ENCODE results near the gene HPCAL1. TPM values are rescaled to one million over a fixed set of nuclear protein-coding genes. Genes with fewer than 3 reads are reported as not detected.

Gene HPCAL1
- total RNA-seq, 3 donors from 2014 or later (not counting 1 experiment from before 2014, with no cell fraction given), result 31.1 to 45.2 (median 39.8) TPM

DNA sequence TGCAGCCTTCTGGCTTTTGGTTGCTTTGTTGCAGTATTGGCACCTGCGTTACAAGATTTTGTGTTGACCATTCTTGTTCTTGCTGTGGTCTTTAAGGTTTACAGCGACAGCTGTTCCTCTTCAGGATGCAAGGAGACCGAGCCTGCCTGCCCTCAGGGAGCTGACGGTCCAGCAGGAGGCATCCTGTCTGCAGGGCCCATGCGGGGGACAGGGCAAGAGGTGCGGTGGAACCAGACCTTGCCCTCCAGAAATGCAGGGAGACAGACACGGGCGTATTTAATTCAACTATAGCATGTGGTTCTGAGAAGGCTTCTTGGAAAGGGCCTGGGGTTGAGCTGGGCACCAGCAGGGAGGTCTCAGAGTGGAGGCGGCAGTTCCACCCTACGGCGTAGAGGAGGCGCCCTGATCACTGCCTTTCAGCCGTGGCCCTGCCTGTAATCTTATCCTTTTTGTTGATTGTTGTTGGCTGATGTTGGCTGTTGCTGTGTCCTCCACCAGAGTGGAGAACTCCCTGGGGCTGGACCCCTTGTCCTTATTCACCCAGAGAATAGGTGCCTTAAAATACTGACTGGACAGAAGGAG is 71.7 kb downstream of the HPCAL1 start:
- TF ChIP-seq, protein P1, sequence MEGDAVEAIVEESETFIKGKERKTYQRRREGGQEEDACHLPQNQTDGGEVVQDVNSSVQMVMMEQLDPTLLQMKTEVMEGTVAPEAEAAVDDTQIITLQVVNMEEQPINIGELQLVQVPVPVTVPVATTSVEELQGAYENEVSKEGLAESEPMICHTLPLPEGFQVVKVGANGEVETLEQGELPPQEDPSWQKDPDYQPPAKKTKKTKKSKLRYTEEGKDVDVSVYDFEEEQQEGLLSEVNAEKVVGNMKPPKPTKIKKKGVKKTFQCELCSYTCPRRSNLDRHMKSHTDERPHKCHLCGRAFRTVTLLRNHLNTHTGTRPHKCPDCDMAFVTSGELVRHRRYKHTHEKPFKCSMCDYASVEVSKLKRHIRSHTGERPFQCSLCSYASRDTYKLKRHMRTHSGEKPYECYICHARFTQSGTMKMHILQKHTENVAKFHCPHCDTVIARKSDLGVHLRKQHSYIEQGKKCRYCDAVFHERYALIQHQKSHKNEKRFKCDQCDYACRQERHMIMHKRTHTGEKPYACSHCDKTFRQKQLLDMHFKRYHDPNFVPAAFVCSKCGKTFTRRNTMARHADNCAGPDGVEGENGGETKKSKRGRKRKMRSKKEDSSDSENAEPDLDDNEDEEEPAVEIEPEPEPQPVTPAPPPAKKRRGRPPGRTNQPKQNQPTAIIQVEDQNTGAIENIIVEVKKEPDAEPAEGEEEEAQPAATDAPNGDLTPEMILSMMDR (IDR thresholded peaks at IDR 0.05), result no peak
- ATAC-seq, result no peak
- intact Hi-C loops (cut with micrococcal nuclease), result no loop called here
- no peak for DNase-seq
- peaks cover 52 to 59% of the 10 kb centered on the region in 2 donors for H3K4me1 Mint-ChIP-seq
- no peaks in the 10 kb centered on the region for H3K36me3 ChIP-seq (ENCODE audit: control insufficient read depth, insufficient read depth, low read length)
- peaks cover 43% of the 10 kb centered on the region for H3K4me1 ChIP-seq (ENCODE audit: control insufficient read depth, insufficient read depth, low read length)
- H3K4me3 Mint-ChIP-seq, result no peak overlapping the region
- no peaks in the 10 kb centered on the region for H3K27me3 Mint-ChIP-seq (ENCODE audit: low read depth in 2 of 2)
- H3K27me3 ChIP-seq (ENCODE audit: control insufficient read depth, insufficient read depth, low read length), result no peaks in the 10 kb centered on the region
- H3K4me3 ChIP-seq (ENCODE audit: low read length), result no peak overlapping the region
- no peaks in the 10 kb centered on the region for H3K36me3 Mint-ChIP-seq
- H3K9me3 Mint-ChIP-seq, result no peaks in the 10 kb centered on the region
- WGBS (ENCODE audit: insufficient coverage), result 96% methylated on average over 13 of the region's 13 CpGs
- H3K9me3 ChIP-seq (ENCODE audit: control insufficient read depth, insufficient read depth, low read length), result no peaks in the 10 kb centered on the region
- H3K27ac ChIP-seq (ENCODE audit: low read length), result no peak overlapping the region
- peak overlapping the region; percentile 29 to 76 for H3K27ac Mint-ChIP-seq

DNA sequence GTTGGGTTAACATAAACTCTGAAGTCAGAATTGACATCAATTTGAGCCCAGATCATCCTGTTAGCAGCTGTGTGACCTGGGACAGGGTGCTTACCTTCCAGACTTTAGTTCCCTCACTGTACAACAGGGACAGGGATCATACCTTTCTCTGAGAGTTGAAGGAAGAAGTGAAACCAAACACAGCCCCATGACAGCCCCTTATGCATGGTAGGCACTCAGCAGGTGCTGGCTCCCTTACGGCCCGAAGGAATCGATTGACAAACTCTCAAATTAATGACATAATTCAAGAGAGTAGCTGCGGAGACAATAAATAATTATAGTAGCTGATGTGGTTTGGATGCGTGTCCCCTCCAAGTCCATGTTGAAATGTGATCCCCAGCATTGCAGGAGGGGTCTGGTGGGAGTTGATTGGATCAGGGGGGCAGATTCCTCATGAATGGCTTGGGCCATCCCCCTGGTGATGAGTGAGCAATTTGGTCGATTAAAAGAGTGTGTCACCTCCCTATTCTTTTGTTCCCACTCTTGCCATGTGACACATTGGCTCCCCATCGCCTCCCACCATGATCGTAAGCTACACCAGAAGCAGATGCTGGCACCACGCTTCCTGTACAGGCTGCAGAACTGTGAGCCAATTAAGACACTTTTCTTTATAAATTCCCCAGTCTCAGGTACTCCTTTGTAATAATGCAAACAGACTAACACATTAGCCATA is 73.0 kb downstream of the HPCAL1 start:
- intact Hi-C loops (cut with micrococcal nuclease), result no loop called here
- no peaks in the 10 kb centered on the region for H3K27me3 Mint-ChIP-seq (ENCODE audit: low read depth in 2 of 2)
- H3K4me1 Mint-ChIP-seq, result peaks cover 57 to 59% of the 10 kb centered on the region in 2 donors
- peak overlapping the region; percentile 18 for H3K27ac ChIP-seq (ENCODE audit: low read length)
- peak overlapping the region; percentile 75 to 76 for H3K27ac Mint-ChIP-seq
- H3K36me3 Mint-ChIP-seq, result no peaks in the 10 kb centered on the region
- no peaks in the 10 kb centered on the region for H3K36me3 ChIP-seq (ENCODE audit: control insufficient read depth, insufficient read depth, low read length)
- H3K9me3 Mint-ChIP-seq, result no peaks in the 10 kb centered on the region
- peak overlapping the region; percentile 50 for H3K4me3 Mint-ChIP-seq
- no peak overlapping the region for H3K4me3 ChIP-seq (ENCODE audit: low read length)
- TF ChIP-seq, protein P1 (IDR thresholded peaks at IDR 0.05), result no peak
- DNase-seq (peak in 1 of 2 donors; percentile 40), ATAC-seq (peak in 2 of 3 donors; percentile 29 to 40)
- peaks cover 55% of the 10 kb centered on the region for H3K4me1 ChIP-seq (ENCODE audit: control insufficient read depth, insufficient read depth, low read length)
- WGBS (ENCODE audit: insufficient coverage), result 53% methylated on average over 9 of the region's 9 CpGs
- H3K27me3 ChIP-seq (ENCODE audit: control insufficient read depth, insufficient read depth, low read length), result no peaks in the 10 kb centered on the region
- H3K9me3 ChIP-seq (ENCODE audit: control insufficient read depth, insufficient read depth, low read length), result no peaks in the 10 kb centered on the region

DNA sequence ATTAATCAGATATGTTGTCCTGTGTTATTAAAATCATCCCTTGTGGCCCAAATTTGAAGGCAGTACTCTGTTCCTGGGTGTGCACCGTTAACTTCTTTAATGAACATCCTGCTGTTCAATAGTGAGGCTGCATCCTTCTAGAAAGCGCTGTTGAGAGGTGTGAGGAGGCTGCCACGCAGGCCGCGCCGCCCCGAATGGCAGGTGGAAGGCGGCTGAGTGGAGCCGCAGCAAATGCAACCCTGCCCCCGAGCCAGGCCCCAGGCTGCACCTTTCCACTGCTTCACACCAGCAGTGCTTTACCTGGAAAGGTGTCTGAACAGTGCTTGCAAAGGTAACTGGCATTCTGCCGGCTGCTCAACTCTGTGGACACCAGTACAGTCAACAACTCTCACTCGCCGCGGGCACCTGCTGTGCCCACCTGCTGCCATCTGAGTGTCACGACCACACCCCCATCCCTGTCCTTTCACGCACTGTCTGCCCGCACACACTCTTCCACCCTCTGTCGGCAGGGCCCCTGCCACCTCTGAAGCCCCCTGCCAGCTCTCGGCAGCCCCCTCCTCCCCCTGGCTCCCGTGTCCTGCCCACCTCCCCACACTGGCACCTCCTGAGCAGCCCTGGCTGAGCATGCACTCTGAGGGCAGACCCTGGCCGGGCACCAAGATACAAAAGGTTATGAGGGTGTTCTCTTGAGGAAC is 74.5 kb downstream of the HPCAL1 start:
- H3K4me3 Mint-ChIP-seq, result no peak overlapping the region

More for the DNA sequence above, 74.5 kb downstream of the HPCAL1 start:
- intact Hi-C loops (cut with micrococcal nuclease), result no loop called here
- Mint-ChIP-seq H3K27me3 (ENCODE audit: low read depth in 2 of 2) (no peaks in the 10 kb centered on the region), H3K4me1 (peaks cover 65 to 66% of the 10 kb centered on the region in 2 donors), H3K27ac (no peak overlapping the region), H3K9me3 (no peaks in the 10 kb centered on the region), H3K36me3 (no peaks in the 10 kb centered on the region)
- Histone ChIP-seq H3K27ac (ENCODE audit: low read length) (no peak overlapping the region), H3K27me3 (ENCODE audit: control insufficient read depth, insufficient read depth, low read length) (no peaks in the 10 kb centered on the region), H3K4me1 (ENCODE audit: control insufficient read depth, insufficient read depth, low read length) (peaks cover 70% of the 10 kb centered on the region), H3K9me3 (ENCODE audit: control insufficient read depth, insufficient read depth, low read length) (no peaks in the 10 kb centered on the region), H3K36me3 (ENCODE audit: control insufficient read depth, insufficient read depth, low read length) (no peaks in the 10 kb centered on the region), H3K4me3 (ENCODE audit: low read length) (no peak overlapping the region)
- 85% methylated on average over 20 of the region's 21 CpGs for WGBS (ENCODE audit: insufficient coverage)
- TF ChIP-seq, protein P1 (IDR thresholded peaks at IDR 0.05), result no peak
- DNase-seq (no peak), ATAC-seq (no peak)
